AG04449 (cell line): ENCODE data around the gene EYA4.

ENCODE experiments used
- CTCF ChIA-PET: fragments of 350-600 bp; formaldehyde crosslinking; extraction: SDS; loops from one replicate; lab custom pipeline; 2021; ENCODE audit warnings: antibody characterized with exemption; lab: Yijun Ruan, JAX
- POLR2A ChIA-PET: fragments of 400-600, 350-600 bp; formaldehyde crosslinking; extraction: SDS; loops from one replicate; lab custom pipeline; 2020; ENCODE audit warnings: antibody characterized with exemption, inconsistent platforms; lab: Yijun Ruan, JAX
- DNase-seq: peaks from one replicate; pipeline ENCODE4 v3.0.0-alpha.2; 2010; ENCODE audit warnings: low read depth, low spot score
- H3K4me3 ChIP-seq: 2 replicates; pipeline ENCODE4 v1.5.1; 2011; ENCODE audit warnings: low read depth, mild to moderate bottlenecking, control low read depth, low read length
- TF ChIP-seq, protein P1 (sequence below): IDR thresholded peaks from one replicate; pipeline ENCODE4 v1.5.1; 2011; ENCODE audit warnings: mild to moderate bottlenecking, moderate library complexity, low read length, control low read depth, inconsistent platforms; ENCODE audit not compliant: insufficient read depth; ENCODE audit errors: missing control alignments

EYA4 gene

GRCh38 chr6:133300896-133301295 is 59.7 kb downstream of the EYA4 start:
- ChIA-PET POLR2A (no interaction called here), CTCF (no interaction called here)
- no peak for DNase-seq
- no peak overlapping the region for H3K4me3 ChIP-seq
- TF ChIP-seq, protein P1, sequence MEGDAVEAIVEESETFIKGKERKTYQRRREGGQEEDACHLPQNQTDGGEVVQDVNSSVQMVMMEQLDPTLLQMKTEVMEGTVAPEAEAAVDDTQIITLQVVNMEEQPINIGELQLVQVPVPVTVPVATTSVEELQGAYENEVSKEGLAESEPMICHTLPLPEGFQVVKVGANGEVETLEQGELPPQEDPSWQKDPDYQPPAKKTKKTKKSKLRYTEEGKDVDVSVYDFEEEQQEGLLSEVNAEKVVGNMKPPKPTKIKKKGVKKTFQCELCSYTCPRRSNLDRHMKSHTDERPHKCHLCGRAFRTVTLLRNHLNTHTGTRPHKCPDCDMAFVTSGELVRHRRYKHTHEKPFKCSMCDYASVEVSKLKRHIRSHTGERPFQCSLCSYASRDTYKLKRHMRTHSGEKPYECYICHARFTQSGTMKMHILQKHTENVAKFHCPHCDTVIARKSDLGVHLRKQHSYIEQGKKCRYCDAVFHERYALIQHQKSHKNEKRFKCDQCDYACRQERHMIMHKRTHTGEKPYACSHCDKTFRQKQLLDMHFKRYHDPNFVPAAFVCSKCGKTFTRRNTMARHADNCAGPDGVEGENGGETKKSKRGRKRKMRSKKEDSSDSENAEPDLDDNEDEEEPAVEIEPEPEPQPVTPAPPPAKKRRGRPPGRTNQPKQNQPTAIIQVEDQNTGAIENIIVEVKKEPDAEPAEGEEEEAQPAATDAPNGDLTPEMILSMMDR, result no peak

DNA sequence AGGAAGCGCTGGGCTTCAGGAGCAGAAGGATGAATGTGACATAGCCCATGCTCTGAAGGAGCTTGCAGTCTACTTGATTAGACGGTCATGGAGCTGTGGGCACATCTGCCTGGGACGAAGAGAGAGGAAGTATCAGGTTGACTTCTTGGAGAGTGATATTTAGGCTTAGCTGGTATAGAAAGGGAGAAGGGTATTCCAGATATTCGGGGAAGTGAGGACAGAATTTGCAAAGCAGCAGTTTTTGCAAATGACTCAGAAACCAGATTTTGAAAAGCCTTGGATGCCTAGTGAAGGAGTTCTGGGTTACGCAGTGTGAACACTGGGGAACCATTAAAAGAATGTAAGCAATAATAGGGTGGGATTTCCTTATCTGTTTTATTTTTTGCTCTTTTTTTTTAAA is 60.7 kb downstream of the EYA4 start:
- CTCF ChIA-PET, result no interaction called here
- TF ChIP-seq, protein P1, result no peak
- POLR2A ChIA-PET, result no interaction called here
- H3K4me3 ChIP-seq, result no peak overlapping the region
- no peak for DNase-seq

DNA sequence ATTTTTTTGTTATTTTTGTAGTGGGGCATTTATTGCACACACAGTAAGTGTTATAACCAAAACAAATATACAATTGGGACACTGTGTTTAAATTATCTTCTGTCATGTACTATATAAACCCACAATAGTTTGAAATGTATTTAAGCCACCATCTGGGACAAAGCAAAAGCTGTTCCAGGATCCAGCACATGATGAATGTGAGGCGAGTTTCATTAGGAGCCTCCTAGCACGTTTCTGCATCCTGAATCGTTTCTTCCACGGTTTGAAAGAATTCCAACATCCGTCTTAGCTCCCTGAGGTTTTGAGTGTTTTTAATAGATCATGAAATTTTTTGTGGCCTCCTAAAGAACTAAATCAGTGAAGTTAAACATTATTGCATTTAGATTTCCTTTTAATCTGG is 65.8 kb downstream of the EYA4 start:
- TF ChIP-seq, protein P1, result no peak
- ChIA-PET POLR2A (no interaction called here), CTCF (no interaction called here)
- DNase-seq, result no peak
- H3K4me3 ChIP-seq, result no peak overlapping the region

- POLR2A ChIA-PET, result no interaction called here
- CTCF ChIA-PET, result no interaction called here
- no peak overlapping the region for H3K4me3 ChIP-seq
- TF ChIP-seq, protein P1, result no peak
- DNase-seq, result no peak
Observed at GRCh38 chr6:133309579-133309978, 68.4 kb downstream of the EYA4 start.

DNA sequence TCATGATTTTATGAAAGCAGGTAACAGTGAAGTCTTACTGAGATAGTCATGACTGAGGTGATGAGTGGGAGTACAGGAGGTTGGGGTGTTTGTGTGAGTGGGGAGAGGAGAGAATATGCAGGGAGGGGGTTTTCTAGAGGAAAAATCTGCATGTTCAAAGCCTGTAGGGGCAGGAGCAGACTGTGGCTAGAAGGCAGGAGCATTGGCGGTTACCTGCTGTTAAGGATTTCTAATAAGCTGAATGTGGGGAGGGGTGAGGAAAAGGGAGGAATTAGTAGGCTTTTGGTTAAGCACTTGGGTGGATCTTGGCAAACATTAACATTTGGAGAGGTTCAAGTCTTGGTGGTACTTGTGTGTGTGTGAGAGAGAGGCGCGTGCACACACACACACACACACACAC is 70.8 kb downstream of the EYA4 start:
- POLR2A ChIA-PET, result no interaction called here
- CTCF ChIA-PET, result no interaction called here
- no peak overlapping the region for H3K4me3 ChIP-seq
- TF ChIP-seq, protein P1, result no peak
- DNase-seq, result no peak

DNA sequence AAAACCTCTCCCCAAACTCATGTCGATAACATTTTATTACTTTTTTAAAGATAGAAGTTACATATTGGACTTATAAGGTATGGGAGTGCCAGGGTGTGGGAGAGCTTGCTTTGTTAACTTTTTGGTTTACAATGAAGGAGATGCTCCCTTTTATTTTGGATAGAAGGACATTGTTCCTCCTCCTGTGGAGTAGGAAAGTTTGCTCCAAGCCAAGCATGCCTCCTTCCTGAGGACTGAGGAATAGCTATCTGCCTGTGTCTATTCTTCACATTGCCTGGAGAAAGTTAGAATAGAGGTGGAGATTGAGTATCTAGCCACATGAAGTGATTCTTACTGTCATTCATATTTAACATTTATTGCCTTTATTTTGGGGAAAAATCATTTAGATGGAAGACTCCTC is 71.9 kb downstream of the EYA4 start:
- CTCF ChIA-PET, result no interaction called here

More for the DNA sequence above, 71.9 kb downstream of the EYA4 start:
- DNase-seq, result no peak
- no peak overlapping the region for H3K4me3 ChIP-seq
- TF ChIP-seq, protein P1, result no peak
- POLR2A ChIA-PET, result no interaction called here
